SH-SY5Y (cell line): Measurements from ENCODE around the gene RPS29.

Experiments used
- GATA2 ChIP-seq: IDR thresholded peaks from 2 replicates; pipeline ENCODE4 v1.6.1; 2011; ENCODE audit warnings: mild to moderate bottlenecking, low read depth, low read length
- GATA3 ChIP-seq: IDR thresholded peaks from 2 replicates; pipeline ENCODE4 v1.6.1; 2011; ENCODE audit warnings: low read depth, mild to moderate bottlenecking, low read length, moderate library complexity

- TF ChIP-seq GATA2 (no peak), GATA3 (no peak)
Observed at GRCh38 chr14:49598189-49598484, 12.0 kb upstream of the RPS29 start.
